GM12875 (cell line): Measurements from ENCODE around the gene CDH11.

Experiments used
- H3K4me3 ChIP-seq: one replicate; pipeline ENCODE4 v1.5.1; 2011; ENCODE audit warnings: low read depth, low read length, control low read depth
- TF ChIP-seq, protein P1 (sequence below): IDR thresholded peaks from 2 replicates; pipeline ENCODE4 v1.5.1; 2011; ENCODE audit warnings: low read depth, mild to moderate bottlenecking, control low read depth, inconsistent platforms, low read length, moderate library complexity, borderline replicate concordance; ENCODE audit not compliant: insufficient read depth

Gene CDH11

DNA sequence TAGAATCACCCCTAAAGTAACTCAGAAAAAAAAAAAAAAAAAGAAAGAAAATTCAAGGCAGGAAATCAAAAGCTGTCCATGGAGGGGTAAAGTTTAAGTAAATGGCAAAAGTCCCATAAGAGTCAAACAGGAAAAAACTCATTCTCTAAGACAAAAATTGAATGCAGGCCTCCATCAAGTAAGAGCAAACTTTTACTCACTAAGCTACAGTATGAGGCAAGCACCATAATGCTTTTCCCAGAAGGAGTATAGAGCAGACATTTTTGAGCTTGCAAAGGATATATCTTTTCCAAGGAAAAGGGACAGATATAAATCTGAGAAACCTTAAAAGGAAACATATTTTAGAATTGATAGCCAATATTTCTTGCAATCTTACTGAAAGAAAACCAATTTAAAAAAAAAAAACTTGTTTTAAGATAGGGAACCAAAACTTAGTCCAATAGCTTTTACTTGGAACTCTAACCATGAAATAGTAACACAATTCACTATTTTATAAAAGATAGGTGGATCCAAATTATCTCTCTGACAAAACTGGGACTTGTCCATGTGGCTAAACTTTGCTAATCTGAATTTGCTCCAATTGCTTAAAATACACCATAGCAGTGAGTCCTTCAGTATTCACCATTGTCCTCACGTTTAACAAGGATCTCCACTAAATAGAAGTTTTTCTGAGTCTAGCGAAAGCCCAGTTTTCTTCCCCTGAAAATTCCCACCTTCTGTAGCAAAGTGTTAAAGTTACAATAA, 99.8 kb downstream of the CDH11 start:
- TF ChIP-seq, protein P1, sequence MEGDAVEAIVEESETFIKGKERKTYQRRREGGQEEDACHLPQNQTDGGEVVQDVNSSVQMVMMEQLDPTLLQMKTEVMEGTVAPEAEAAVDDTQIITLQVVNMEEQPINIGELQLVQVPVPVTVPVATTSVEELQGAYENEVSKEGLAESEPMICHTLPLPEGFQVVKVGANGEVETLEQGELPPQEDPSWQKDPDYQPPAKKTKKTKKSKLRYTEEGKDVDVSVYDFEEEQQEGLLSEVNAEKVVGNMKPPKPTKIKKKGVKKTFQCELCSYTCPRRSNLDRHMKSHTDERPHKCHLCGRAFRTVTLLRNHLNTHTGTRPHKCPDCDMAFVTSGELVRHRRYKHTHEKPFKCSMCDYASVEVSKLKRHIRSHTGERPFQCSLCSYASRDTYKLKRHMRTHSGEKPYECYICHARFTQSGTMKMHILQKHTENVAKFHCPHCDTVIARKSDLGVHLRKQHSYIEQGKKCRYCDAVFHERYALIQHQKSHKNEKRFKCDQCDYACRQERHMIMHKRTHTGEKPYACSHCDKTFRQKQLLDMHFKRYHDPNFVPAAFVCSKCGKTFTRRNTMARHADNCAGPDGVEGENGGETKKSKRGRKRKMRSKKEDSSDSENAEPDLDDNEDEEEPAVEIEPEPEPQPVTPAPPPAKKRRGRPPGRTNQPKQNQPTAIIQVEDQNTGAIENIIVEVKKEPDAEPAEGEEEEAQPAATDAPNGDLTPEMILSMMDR = no peak
- H3K4me3 ChIP-seq = no peak overlapping the region

DNA sequence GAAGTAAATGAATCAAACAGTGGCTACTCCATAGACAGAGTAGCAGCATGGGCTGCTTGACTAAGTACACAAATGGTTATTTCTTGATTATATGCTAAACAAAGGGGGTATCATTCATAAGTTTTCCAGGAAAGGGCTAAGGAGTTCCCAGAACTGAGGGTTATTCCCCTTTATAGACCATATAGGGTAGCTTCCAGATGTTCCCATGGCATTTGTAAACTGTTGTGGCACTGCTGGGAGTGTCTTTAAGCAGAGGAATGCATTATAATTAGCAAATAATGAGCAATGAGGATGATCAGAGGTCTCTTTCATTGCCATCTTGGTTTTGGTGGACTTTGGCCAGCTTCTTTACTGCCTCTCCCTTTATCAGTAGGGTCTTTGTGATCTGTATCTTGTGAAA, 105.1 kb downstream of the CDH11 start:
- H3K4me3 ChIP-seq = no peak overlapping the region
- TF ChIP-seq, protein P1 = no peak

DNA sequence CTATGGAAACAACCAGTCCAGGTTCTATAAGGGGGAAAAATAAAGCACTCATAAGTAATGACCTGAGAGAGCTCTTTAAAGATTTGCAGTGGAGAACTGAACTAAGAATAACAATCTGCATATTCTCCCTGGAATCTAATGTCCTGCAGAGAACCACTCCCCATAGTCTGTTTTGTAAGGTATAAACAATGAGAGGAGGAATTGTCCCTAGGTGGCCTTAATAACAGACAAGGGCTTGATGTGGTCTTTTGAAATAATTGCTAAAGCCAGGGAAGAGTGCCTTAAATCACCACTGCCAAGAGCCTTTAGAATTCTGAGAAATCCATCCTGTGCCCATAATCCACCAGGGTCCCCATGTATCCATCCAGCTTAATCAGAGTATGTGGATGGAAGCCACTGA, 106.3 kb downstream of the CDH11 start:
- H3K4me3 ChIP-seq = no peak overlapping the region
- TF ChIP-seq, protein P1 = no peak

DNA sequence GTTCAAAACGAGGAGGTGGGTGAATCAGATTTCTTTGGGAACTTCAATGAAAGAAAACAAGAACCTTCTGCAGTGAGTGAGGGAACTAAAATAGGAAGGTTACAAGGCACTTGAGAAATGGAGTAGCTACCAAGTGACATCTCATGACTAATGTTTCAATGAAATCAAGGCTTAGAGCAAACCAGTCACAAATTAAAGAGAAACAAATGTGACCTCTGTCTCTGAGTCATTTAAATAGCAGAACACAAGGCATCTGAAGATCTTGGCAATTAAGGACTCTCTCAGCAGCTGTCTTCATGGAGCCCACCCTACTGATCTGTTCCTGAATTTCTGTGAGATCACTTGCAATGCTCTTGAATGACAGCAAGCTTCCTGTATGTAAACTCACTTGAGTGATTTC, 109.5 kb downstream of the CDH11 start:
- no peak overlapping the region for H3K4me3 ChIP-seq
- TF ChIP-seq, protein P1 = no peak

DNA sequence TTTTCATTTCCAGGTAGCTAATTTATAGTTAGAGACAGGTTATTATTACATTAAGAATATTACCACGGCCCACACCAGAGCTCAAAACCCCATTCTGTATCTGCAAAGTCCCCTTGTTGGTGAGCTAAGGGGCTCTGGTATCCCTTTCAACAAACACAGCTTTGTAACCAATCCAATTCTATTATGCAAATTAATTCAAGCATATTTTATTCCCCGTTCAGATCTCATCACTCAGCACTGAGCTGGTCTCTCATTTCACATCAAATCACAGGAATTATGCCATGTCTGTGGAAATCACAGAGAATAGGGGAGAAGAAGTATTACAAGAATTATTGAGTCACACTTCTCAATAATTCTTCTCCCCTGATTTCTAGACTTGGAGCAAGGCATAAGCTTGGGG, 111.7 kb downstream of the CDH11 start:
- TF ChIP-seq, protein P1 = no peak

DNA sequence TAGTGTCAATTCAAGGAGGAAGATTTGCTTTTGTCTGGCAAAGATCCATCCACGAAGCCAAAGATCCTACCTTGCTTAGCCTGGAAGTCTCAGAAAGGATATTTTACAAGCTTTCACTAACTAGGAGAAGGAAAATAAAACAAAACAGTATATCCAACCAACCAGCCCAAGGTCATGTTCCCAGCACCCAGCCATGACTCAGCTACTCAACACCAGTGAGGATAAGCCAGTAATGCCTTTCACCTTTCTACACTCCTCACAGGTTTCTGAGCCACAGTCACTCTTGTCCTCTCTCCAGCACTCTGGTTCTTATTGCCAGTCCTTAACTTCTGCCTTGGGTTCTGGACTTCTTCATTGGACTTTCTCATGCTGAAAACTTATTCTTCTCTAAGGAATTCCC, 116.2 kb downstream of the CDH11 start:
- TF ChIP-seq, protein P1 = no peak
- H3K4me3 ChIP-seq = no peak overlapping the region

More for the DNA sequence above, 111.7 kb downstream of the CDH11 start:
- no peak overlapping the region for H3K4me3 ChIP-seq

DNA sequence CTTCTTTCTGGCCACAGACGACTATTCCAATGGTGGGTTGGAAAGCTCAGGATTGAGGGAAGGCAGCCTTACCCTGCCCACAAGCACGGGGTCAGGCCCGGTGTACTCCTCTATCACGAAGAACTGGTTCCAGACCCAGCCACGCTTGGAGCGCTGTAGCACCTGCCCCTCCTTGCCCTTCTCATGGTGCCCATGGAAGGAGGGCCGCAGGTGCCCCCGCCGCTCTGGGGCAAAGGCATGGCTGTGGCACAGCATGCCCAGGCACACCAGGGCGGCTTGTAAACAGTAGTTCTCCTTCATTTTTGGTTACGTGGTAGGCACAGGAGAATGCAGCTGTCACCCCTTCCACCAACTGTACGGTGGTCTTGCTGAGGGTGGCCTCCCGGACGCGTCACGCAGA, 117.3 kb downstream of the CDH11 start:
- no peak overlapping the region for H3K4me3 ChIP-seq
- TF ChIP-seq, protein P1 = no peak
